Small intestine (tissue), 7 donors: ENCODE data around the gene EFNA4. TPM values are rescaled to one million over a fixed set of nuclear protein-coding genes. Genes with fewer than 3 reads are reported as not detected.

Experiments
- DNase-seq, 2 donors: peaks; one replicate each; pipeline versions ENCODE4 v3.0.0 to v3.0.0-alpha.2; 2013
- FAIRE-seq: peaks from 2 replicates; lab custom pipeline; 2012; peaks lifted over from hg19 to GRCh38; lab: Jason Lieb, UNC
- H3K27ac ChIP-seq, 3 donors: one replicate each; pipeline ENCODE4 v1.5.1; 2013; ENCODE audit warnings: low read length in 2 of 3, mild to moderate bottlenecking in 2 of 3, control low read depth in 1 of 3, inconsistent platforms in 1 of 3, low read depth in 1 of 3, moderate library complexity in 1 of 3
- H3K27me3 ChIP-seq, 3 donors: one replicate each; pipeline ENCODE4 v1.6.1; 2013; ENCODE audit warnings: low read length in 3 of 3, inconsistent platforms in 1 of 3; ENCODE audit not compliant: control insufficient read depth in 3 of 3, insufficient read depth in 3 of 3
- H3K36me3 ChIP-seq, 3 donors: one replicate each; pipeline ENCODE4 v1.6.1; 2013; ENCODE audit warnings: low read length in 3 of 3, inconsistent platforms in 1 of 3, low read depth in 1 of 3, mild to moderate bottlenecking in 1 of 3, moderate library complexity in 1 of 3; ENCODE audit not compliant: control insufficient read depth in 3 of 3, insufficient read depth in 2 of 3
- H3K4me1 ChIP-seq, 3 donors: one replicate each; pipeline ENCODE4 v1.6.1; 2013; ENCODE audit warnings: low read length in 2 of 3, inconsistent platforms in 1 of 3, low read depth in 1 of 3, mild to moderate bottlenecking in 1 of 3, moderate library complexity in 1 of 3; ENCODE audit not compliant: control insufficient read depth in 3 of 3, insufficient read depth in 2 of 3
- H3K4me3 ChIP-seq, 3 donors: one replicate each; pipeline ENCODE4 v1.5.1; 2013; ENCODE audit warnings: low read length in 3 of 3, control low read depth in 1 of 3, inconsistent platforms in 1 of 3, low read depth in 1 of 3, mild to moderate bottlenecking in 1 of 3, moderate library complexity in 1 of 3
- H3K9me3 ChIP-seq, 2 donors: one replicate each; pipeline ENCODE4 v1.6.1; 2013; ENCODE audit warnings: low read depth in 1 of 2, low read length in 1 of 2; ENCODE audit not compliant: control insufficient read depth in 2 of 2, insufficient read depth in 1 of 2
- WGBS, 3 donors: extraction: QIAGEN DNeasy Blood & Tissue Kit; methylation state at CpG; one replicate each; pipeline ENCODE4 v1.1.7; 2013; 5-methylcytosine and 5-hydroxymethylcytosine counted together
- polyA plus RNA-seq, 4 donors: library from polyadenylated mRNA; stranded (reverse) in 3 of 4; unstranded in 1 of 4; fragments of 200-250 nt in 3 of 4; fragments of 120-200 nt in 1 of 4; gene quantifications; one replicate each; pipeline versions ENCODE4 v1.2.1 to v1.2.3, GENCODE V29; 2013
- donor health status: healthy with polysubstance abuse.
- donor health status: control.
- donor health status: control.
- donor health status: Bipolar disorder and iron deficiency.
- donor health status: healthy.

Gene EFNA4
- polyA plus RNA-seq, 4 donors = 16.8 to 41.3 (median 17.4) TPM

GRCh38 chr1:155044812-155045657 is 18.5 kb upstream of the EFNA4 start:
- Histone ChIP-seq H3K4me1 (peaks cover under 1 to 41% (median 11%) of the 10 kb centered on the region in 3 donors), H3K36me3 (peaks cover 0 to 5% (median 0%) of the 10 kb centered on the region in 3 donors), H3K27me3 (no peaks in the 10 kb centered on the region), H3K9me3 (no peaks in the 10 kb centered on the region), H3K27ac (peak overlapping the region; percentile 52 to 91 (median 88)), H3K4me3 (no peak overlapping the region)
- FAIRE-seq = no peak
- DNase-seq = peak; percentile 85 to 88
- WGBS, 3 donors = 35 to 50% (median 36%) methylated on average over 7 of the region's 7 CpGs

- Histone ChIP-seq H3K9me3 (no peaks in the 10 kb centered on the region), H3K36me3 (peaks cover 0 to 5% (median 0%) of the 10 kb centered on the region in 3 donors), H3K27me3 (no peaks in the 10 kb centered on the region), H3K4me1 (peaks cover 3 to 53% (median 7%) of the 10 kb centered on the region in 3 donors), H3K4me3 (no peak overlapping the region), H3K27ac (no peak overlapping the region)
- WGBS, 3 donors = 71 to 81% (median 72%) methylated on average over 8 of the region's 8 CpGs
- FAIRE-seq (no peak), DNase-seq (no peak)
Observed at GRCh38 chr1:155048449-155049334, 14.8 kb upstream of the EFNA4 start.

DNA sequence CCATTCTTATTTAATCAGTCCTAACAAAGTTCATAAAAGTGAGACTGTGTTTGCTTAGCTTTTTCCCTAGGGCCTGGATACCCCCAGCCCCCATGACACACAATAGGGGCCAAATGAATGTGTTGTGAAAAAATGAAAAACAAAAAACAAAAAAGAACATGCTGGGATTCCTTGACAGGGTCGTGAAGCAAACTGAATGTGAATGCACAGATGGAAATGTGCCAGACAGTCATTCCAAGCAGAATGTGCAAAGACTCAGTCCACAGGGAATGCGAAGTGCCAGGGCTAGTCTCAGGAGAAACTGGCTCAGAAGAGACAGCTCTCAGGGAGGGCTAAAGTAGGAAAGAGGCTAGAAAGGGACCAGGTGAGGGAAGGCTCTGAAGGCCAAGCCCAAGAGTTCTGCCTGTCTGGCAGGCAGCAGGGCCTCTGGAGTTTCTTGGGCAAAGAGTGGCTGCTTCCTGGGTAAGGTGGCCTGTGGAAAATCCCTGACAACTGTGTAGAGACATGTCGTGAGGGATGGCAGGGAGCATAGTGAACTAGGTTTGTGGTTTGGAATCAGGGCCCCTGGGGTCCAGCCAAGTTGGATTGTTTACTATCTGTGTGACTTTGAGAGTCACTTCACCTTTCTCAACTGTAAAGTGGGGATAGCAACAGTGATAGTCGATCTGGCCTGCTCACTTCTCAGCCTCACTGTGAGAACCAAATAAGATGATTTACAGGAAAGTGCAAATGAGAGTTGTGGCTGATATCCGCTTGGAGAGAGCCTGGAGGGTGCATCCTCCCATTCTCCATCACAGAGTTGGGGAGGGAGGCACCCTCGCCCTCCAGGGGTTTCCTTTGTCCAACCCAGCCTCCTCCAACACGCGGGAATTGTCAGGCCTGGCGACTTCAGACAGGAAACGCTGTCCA is 13.6 kb upstream of the EFNA4 start:
- peak in 1 of 2 donors; percentile 16 for DNase-seq
- H3K36me3 ChIP-seq = peaks cover 0 to 13% (median 0%) of the 10 kb centered on the region in 3 donors
- FAIRE-seq = no peak
- WGBS, 3 donors = 15 to 19% (median 17%) methylated on average over 9 to 10 of the region's 10 CpGs
- H3K27ac ChIP-seq = peak overlapping the region; percentile 88 to 97 (median 95)
- no peaks in the 10 kb centered on the region for H3K27me3 ChIP-seq
- peak overlapping the region in 2 of 3 donors; percentile 58 to 67 for H3K4me3 ChIP-seq
- H3K9me3 ChIP-seq = no peaks in the 10 kb centered on the region
- H3K4me1 ChIP-seq = peaks cover 3 to 42% (median 4%) of the 10 kb centered on the region in 3 donors

DNA sequence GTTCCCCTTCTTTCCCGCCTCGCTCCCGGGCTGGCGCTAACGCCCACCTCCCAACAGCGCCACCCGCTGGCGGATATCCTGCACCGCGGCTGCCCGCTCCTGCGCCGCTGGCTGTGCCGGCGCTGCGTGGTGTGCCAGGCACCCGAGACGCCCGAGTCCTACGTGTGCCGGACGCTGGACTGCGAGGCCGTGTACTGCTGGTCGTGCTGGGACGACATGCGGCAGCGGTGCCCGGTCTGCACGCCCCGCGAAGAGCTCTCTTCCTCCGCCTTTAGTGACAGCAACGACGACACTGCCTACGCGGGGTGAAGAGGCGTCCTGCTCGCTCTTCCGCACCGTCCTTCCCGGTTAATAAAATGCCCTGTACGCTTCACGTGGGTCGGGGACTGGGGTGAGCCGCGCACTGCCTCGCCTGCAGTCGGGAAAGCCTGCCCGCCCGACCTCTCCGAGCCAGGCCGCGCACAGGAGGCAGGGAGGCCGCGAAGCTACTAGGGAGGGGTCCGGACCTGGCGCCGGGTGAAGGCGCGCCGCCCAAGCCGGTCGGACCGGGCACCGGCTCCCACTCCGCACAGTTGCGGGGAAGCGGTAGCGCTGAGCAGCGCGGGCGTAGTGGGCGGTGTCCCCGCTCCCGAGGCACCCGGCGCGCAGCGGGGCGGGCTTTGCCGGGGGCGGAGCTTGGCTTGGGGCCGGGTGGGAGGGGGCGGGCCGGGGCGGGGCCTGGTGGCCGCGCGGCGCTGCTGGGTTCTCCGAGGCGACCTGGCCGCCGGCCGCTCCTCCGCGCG is 12.8 kb upstream of the EFNA4 start, which contains the start of gene ADAM15:
Gene ADAM15, plus strand, starts transcription at position 757 of the 782 bp plus-strand sequence. CDS start 71 bp downstream, outside the sequence.
- peaks cover 3 to 36% (median 4%) of the 10 kb centered on the region in 3 donors for H3K4me1 ChIP-seq
- no peaks in the 10 kb centered on the region for H3K9me3 ChIP-seq
- WGBS, 3 donors = 0% methylated on average over 72 to 99 of the region's 99 CpGs
- no peak for FAIRE-seq
- H3K27ac ChIP-seq = peak within 1 kb of the TSS; percentile 88 to 97 (median 95)
- peaks cover 2 to 18% (median 4%) of the 10 kb centered on the region in 3 donors for H3K36me3 ChIP-seq
- DNase-seq = peak; percentile 85 to 92
- no peaks in the 10 kb centered on the region for H3K27me3 ChIP-seq
- H3K4me3 ChIP-seq = peak within 1 kb of the TSS; percentile 52 to 67 (median 58)

DNA sequence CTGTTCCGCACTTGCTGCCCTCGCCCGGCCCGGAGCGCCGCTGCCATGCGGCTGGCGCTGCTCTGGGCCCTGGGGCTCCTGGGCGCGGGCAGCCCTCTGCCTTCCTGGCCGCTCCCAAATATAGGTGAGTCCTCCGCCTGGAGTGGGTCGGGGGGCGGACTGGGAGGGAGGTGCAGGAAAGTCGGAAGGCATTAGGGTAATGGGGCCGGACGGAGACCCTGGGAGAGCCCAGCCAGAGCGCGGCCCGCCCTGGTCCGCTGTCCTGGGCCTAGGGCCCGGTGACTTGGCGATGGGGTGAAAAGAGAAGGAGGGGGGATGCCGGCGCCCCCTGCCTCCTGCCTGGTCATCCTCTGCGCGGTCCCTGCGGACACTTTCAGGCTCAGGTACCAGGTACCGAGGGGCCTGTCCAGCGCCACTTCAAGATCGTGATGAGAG is 12.2 kb upstream of the EFNA4 start:
- 0 to 1% (median 1%) methylated on average over 13 to 31 of the region's 31 CpGs for WGBS, 3 donors
- peaks cover 3 to 36% (median 4%) of the 10 kb centered on the region in 3 donors for H3K4me1 ChIP-seq
- no peak for FAIRE-seq

GRCh38 chr1:155051777-155052398 is 11.7 kb upstream of the EFNA4 start:
- peak overlapping the region; percentile 48 to 78 (median 69) for H3K27ac ChIP-seq
- no peak for FAIRE-seq
- H3K36me3 ChIP-seq = peaks cover 2 to 23% (median 4%) of the 10 kb centered on the region in 3 donors
- no peaks in the 10 kb centered on the region for H3K9me3 ChIP-seq
- peak; percentile 54 to 62 for DNase-seq
- 1 to 3% (median 2%) methylated on average over 25 to 27 of the region's 27 CpGs for WGBS, 3 donors
- H3K4me3 ChIP-seq = peak overlapping the region; percentile 52 to 65 (median 57)
- H3K27me3 ChIP-seq = no peaks in the 10 kb centered on the region
- peaks cover 3 to 36% (median 4%) of the 10 kb centered on the region in 3 donors for H3K4me1 ChIP-seq

More for the DNA sequence above, 12.2 kb upstream of the EFNA4 start:
- no peak for DNase-seq
- H3K27ac ChIP-seq = peak overlapping the region; percentile 48 to 78 (median 69)
- no peaks in the 10 kb centered on the region for H3K27me3 ChIP-seq
- peaks cover 2 to 18% (median 4%) of the 10 kb centered on the region in 3 donors for H3K36me3 ChIP-seq
- H3K4me3 ChIP-seq = peak overlapping the region; percentile 52 to 65 (median 57)
- H3K9me3 ChIP-seq = no peaks in the 10 kb centered on the region
